ENCODE measurements around the gene FBXL5. TPM values are rescaled to one million over a fixed set of nuclear protein-coding genes. Genes with fewer than 3 reads are reported as not detected.

FBXL5 gene
- total and polyA plus RNA-seq, 2 donors (not counting 3 experiments of a cell fraction or from before 2014, with no cell fraction given): 42.2 to 60.2 TPM

DNA sequence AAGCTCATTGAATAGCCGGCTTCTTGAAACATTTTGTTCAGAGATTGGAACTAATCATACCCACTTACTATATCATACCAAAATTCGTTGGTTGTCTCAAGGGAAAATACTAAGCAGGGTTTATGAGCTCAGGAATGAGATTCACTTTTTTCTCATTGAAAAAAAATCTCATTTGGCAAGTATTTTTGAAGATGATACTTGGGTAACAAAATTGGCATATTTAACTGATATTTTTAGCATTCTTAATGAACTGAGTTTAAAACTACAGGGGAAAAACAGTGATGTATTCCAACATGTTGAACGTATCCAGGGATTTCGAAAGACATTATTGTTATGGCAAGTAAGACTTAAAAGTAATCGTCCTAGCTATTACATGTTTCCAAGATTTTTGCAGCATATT is 32.9 kb upstream of the FBXL5 start:
- TF ChIP-seq EZH2 (IDR thresholded peaks at IDR 0.05; ENCODE audit: borderline replicate concordance, low read depth, low read length, severe bottlenecking): no peak
- TF ChIP-seq GATA2 (IDR thresholded peaks at IDR 0.05; ENCODE audit: insufficient read depth, insufficient read length, low read depth, low read length): no peak
- TF ChIP-seq POLR2AphosphoS5 (IDR thresholded peaks at IDR 0.05; ENCODE audit: insufficient read depth, low read depth, low read length): no peak
- TF ChIP-seq FOS (IDR thresholded peaks at IDR 0.05; ENCODE audit: borderline replicate concordance, insufficient read depth, low read length): no peak
- TF ChIP-seq MYC (IDR thresholded peaks at IDR 0.05; ENCODE audit: low read depth, low read length): no peak
- TF ChIP-seq, protein P1, sequence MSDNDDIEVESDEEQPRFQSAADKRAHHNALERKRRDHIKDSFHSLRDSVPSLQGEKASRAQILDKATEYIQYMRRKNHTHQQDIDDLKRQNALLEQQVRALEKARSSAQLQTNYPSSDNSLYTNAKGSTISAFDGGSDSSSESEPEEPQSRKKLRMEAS (IDR thresholded peaks at IDR 0.05; ENCODE audit: insufficient read depth, insufficient read length): no peak
- no peak for TF ChIP-seq POLR2A (IDR thresholded peaks at IDR 0.05; ENCODE audit: low read depth, low read length)
- TF ChIP-seq, protein P2, sequence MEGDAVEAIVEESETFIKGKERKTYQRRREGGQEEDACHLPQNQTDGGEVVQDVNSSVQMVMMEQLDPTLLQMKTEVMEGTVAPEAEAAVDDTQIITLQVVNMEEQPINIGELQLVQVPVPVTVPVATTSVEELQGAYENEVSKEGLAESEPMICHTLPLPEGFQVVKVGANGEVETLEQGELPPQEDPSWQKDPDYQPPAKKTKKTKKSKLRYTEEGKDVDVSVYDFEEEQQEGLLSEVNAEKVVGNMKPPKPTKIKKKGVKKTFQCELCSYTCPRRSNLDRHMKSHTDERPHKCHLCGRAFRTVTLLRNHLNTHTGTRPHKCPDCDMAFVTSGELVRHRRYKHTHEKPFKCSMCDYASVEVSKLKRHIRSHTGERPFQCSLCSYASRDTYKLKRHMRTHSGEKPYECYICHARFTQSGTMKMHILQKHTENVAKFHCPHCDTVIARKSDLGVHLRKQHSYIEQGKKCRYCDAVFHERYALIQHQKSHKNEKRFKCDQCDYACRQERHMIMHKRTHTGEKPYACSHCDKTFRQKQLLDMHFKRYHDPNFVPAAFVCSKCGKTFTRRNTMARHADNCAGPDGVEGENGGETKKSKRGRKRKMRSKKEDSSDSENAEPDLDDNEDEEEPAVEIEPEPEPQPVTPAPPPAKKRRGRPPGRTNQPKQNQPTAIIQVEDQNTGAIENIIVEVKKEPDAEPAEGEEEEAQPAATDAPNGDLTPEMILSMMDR (IDR thresholded peaks at IDR 0.05; ENCODE audit: extremely low read depth in 1 of 2, insufficient read depth in 1 of 2, low read depth in 1 of 2, low read length in 2 of 2): no peak
- no peak for TF ChIP-seq JUN (IDR thresholded peaks at IDR 0.05; ENCODE audit: borderline replicate concordance, insufficient read depth, insufficient read length, low read depth)
- H3K9ac ChIP-seq (replicated peaks; ENCODE audit: extremely low read depth, insufficient read depth, low read length): no peak overlapping the region
- no peaks in the 10 kb centered on the region for H3K9me3 ChIP-seq (replicated peaks; ENCODE audit: control insufficient read depth, insufficient read depth, low read length)
- H3K4me1 ChIP-seq (ENCODE audit: control insufficient read depth, extremely low read depth, insufficient read depth, low read length): peaks cover 39% of the 10 kb centered on the region
- peaks cover 19% of the 10 kb centered on the region for H3K79me2 ChIP-seq (ENCODE audit: control insufficient read depth, insufficient read depth, low read length)
- H2AFZ ChIP-seq (ENCODE audit: low read depth, low read length): no peak overlapping the region
- intact Hi-C loops (cut with micrococcal nuclease) (no loop called here), dilution Hi-C loops (cut with MboI; ENCODE audit: extremely low pct_ligation_motif_present, low sequenced_read_pairs) (no loop called here)
- H3K4me2 ChIP-seq (ENCODE audit: insufficient read depth, low read length): no peak overlapping the region
- no peak overlapping the region for H3K27ac ChIP-seq (ENCODE audit: insufficient read depth, low read depth, low read length)
- no peak for DNase-seq (ENCODE audit: low read depth, low spot score)
- POLR2A ChIA-PET: no interaction called here
- H4K20me1 ChIP-seq (replicated peaks; ENCODE audit: control insufficient read depth, extremely low read depth, insufficient read depth, low read length): no peaks in the 10 kb centered on the region
- no peak for FAIRE-seq
- peaks cover 0 to 6% of the 10 kb centered on the region in 2 experiments for H3K36me3 ChIP-seq (ENCODE audit: control insufficient read depth in 2 of 2, extremely low read depth in 1 of 2, insufficient read depth in 2 of 2, low read length in 2 of 2)
- no TSS peak for BruUV-seq (replicated peaks)
- H3K4me3 ChIP-seq (replicated peaks in 1 of 3; ENCODE audit: insufficient read depth in 1 of 3, low read depth in 1 of 3, low read length in 3 of 3): no peak overlapping the region
- no peaks in the 10 kb centered on the region for H3K27me3 ChIP-seq (ENCODE audit: control insufficient read depth in 2 of 2, insufficient read depth in 2 of 2, low read length in 2 of 2)
- H3K9me1 ChIP-seq (replicated peaks; ENCODE audit: control insufficient read depth, extremely low read depth, insufficient read depth, low read length): no peaks in the 10 kb centered on the region
- CTCF ChIA-PET: interaction anchor here (1.1 to 1.9 kb wide), 3 partner anchors 31 to 209 kb away, joined by 3 to 4 read pairs (median 4); no protein-coding TSS in a partner anchor
